Dedifferentiated amniotic fluid mesenchymal stem cell (primary cell): ENCODE data around the gene ALDH3B1.
A peak's percentile ranks its signal among the peaks of the same experiment; 100 is the strongest.
"Not testable (repeated sequence)": the region's sequence is repeated elsewhere in the genome, so short reads cannot be mapped to it uniquely, and the experiment has no call there.

ENCODE experiments used
- DNase-seq: peaks from one replicate; pipeline ENCODE4 v3.0.0-alpha.2; 2016; ENCODE audit errors: extremely low spot score

ALDH3B1 gene, protein sequence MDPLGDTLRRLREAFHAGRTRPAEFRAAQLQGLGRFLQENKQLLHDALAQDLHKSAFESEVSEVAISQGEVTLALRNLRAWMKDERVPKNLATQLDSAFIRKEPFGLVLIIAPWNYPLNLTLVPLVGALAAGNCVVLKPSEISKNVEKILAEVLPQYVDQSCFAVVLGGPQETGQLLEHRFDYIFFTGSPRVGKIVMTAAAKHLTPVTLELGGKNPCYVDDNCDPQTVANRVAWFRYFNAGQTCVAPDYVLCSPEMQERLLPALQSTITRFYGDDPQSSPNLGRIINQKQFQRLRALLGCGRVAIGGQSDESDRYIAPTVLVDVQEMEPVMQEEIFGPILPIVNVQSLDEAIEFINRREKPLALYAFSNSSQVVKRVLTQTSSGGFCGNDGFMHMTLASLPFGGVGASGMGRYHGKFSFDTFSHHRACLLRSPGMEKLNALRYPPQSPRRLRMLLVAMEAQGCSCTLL

DNA sequence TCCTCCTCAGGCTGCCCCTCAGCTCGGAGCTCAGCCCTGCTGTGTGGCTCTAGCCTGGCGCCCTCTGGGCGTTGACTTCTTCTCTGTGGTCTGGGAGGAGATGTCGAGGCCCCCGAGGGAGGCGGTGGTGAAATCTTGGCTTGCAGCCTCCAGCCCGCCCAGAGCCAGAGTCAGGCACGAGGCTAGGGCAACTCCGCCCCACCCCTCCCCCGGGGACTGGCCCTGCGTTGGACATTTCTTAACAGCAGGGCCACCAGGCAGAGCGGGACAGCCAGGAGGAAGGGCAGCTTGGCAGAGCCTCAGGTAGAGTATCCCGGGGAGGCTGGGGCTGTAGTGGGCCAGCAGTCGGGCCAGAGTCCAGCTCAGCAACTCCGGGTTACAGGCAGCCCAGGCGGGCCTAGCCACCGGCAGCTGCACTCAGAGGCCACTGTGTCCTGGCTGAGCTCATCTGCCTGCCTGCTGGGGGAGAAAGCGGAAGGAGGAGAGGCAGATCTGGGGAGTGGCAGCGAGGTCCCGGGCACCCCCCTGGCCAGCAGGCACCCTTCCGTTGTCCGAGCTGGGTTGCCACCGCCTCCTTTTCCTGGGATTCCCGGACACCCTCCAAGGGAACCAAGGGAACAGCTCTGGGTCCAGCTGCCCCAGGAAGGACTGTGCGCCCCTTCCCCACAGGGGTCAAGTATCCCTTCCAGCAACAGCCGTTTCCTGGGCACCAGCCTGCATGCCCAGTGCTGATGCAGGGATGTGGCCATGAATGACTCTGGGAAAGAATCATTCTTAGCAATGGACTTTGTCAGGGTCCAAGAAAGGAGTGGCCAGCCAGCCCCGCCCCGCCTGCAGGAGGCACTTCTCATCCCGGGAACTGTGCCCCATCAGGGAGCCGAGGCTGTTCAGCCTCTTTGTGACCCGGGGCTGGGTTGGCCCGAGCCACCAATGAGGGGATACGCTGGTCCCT is at the start of gene ALDH3B1:
Gene ALDH3B1 (plus strand): TSS at position 238 of the 952 bp plus-strand sequence. CDS start 4,971 bp downstream, outside the sequence.
- peak; percentile 65 for DNase-seq

GRCh38 chr11:67963217-67963616 is 46.9 kb upstream of the ALDH3B1 start:
- DNase-seq: not testable (repeated sequence)

DNA sequence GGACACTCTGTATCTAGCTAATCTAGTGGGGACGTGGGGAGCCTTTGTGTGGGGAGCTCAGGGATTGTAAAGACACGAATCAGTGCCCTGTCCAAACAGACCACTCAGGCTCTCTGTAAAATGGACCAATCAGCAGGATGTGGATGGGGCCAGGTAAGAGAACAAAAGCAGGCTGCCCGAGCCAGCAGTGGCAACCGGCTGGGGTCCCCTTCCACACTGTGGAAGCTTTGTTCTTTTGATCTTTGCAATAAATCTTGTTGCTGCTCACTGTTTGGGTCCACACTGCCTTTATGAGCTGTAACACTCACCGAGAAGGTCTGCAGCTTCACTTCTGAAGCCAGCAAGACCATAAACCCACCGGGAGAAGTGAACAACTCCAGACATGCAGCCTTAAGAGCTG is 46.2 kb upstream of the ALDH3B1 start:
- not testable (repeated sequence) for DNase-seq

GRCh38 chr11:67964746-67965145 is 45.4 kb upstream of the ALDH3B1 start:
- DNase-seq: not testable (repeated sequence)

GRCh38 chr11:67965830-67966348 is 44.2 kb upstream of the ALDH3B1 start:
- not testable (repeated sequence) for DNase-seq

GRCh38 chr11:67974746-67975145 is 35.4 kb upstream of the ALDH3B1 start:
- not testable (repeated sequence) for DNase-seq

- not testable (repeated sequence) for DNase-seq
These were observed 31.2 kb upstream of the ALDH3B1 start for GRCh38 chr11:67978766-67979418.

- not testable (repeated sequence) for DNase-seq
These were observed 28.9 kb upstream of the ALDH3B1 start for GRCh38 chr11:67981226-67981625.

DNA sequence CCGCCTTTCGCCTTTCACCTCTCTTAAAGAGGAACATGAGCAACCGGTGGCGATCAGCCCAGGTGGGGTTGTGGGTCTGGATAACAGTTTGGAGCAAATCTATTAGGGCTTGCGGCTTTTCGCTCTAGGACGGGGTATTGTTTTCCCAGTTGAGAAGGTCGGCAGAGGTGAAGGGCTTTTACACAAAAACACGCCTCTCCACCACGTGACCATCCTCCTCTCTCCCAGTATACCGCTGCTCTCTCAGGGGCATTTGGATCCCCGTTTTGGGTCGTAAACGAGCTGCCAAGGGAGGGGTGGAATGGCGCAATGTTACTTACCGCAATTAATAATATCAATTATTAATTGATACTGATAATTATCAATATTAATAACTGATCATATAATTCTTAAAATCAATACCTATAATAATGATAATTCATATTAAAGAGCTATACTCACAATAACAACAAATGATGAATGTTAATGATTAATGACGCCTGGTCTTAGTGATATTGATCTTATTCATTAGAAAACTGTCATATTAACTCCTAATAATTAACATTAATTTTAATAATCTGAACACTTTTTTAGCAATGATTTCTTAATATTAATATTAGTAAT is 27.8 kb upstream of the ALDH3B1 start:
- not testable (repeated sequence) for DNase-seq

GRCh38 chr11:67983951-67984350 is 26.2 kb upstream of the ALDH3B1 start:
- DNase-seq: no peak

GRCh38 chr11:67985302-67985701 is 24.8 kb upstream of the ALDH3B1 start:
- not testable (repeated sequence) for DNase-seq

DNA sequence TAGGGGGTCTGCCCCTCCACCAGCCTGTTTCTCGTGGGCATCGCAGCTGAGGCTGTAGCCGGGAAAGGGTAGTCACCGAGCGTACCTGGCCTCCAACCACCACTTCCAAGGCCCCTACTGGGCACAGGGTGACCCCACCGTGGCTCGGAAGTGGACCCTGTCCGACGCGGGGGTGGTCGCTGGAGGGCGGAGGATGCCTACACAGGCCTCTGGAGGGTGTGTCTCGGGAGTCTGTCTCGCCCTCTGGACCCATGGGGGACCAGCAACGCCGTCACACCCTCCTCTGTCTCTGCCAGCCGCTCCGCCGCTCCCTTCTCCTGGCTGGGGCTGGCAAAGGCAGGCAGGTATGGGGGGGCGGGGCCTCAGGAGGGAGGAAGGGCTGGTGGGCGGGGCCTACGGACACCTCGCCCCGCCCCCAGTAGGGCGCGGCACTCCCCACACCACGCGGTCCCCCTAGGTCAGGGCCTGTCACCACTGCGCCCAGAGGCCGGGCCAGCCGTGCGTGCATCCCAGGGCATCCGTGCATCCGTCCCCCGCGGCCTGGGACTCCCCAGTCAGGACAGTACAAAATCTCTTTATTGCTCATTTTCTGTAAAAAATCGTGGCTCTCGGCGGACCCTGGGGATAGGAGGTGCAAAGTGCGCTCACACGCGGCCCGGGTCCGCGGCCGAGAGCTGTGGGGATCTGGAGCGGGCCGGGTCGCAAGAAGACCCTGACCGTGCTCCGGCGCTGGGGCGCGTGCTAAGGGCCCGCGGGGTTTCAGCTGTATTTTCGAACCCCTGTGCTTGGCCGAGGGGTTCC is 19.4 kb upstream of the ALDH3B1 start:
- DNase-seq: not testable (repeated sequence)

GRCh38 chr11:67991347-67992121 is 18.6 kb upstream of the ALDH3B1 start:
- DNase-seq: not testable (repeated sequence)

DNA sequence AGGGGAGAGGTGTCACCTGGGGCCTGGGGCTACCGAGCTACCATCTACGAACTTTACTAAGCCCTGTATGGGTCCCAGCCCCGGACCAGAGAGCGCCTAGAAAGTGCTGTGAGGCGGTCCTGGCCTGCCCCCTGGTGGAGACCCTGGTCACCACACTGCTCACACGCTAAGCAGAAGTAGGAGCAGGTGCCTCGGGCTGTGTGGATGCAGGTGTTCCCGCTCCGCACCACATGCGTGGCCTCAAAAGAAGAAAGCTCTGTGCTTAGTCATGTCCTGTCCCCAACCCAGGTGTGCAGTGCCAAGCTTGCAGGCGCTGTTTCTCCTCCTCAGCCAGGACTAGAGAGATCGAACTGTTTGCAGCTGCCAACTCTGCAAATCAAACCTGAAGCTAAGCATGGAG is 16.3 kb upstream of the ALDH3B1 start:
- DNase-seq: not testable (repeated sequence)

- not testable (repeated sequence) for DNase-seq
These were observed 15.7 kb upstream of the ALDH3B1 start for GRCh38 chr11:67994387-67994786.

- DNase-seq: not testable (repeated sequence)
These were observed 15.0 kb upstream of the ALDH3B1 start for GRCh38 chr11:67995129-67995528.

- not testable (repeated sequence) for DNase-seq
These were observed 14.5 kb upstream of the ALDH3B1 start for GRCh38 chr11:67995579-67995978.

- no peak for DNase-seq
These were observed 14.1 kb upstream of the ALDH3B1 start for GRCh38 chr11:67996051-67996450.
